ENCODE results near the gene PWWP2B.

PWWP2B gene

DNA sequence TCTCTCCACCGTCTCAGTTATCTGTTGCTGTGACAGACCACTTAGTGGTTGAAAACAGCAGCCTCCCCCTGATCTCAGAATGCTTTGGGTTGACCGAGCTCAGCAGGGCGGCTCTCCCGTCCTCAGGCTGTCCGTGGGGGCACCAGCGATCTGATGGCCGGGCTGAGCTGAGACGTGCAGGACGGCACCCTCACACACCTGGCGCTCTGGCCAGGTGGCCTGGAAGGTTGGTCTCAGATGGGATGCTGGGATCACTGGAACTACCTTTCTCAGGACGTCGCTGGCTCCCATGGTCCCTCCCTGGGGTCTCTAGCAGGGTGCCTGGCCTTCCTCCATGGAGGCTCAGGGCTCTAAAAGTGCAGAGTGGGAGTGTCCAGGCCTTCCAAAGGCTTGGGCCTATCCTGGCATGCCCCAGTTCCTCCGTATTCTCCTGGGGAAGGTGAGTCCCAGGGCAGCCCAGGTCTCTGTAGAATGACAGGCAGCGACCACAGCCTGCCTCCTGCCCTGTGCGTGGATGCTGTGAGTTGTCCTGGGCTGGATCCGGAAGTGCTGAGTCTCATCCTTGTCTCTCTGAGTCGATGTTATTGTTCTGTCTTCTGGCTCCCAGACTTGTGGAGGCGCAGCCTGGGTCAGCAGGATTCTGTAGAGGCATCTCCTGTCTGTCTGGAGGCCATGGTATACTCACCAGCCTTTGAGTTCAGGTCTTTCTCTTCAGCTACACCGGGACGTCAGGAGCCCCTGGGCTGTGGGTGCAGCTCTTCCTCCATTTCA lies 12.2 kb upstream of the PWWP2B start:
- TF ChIP-seq, protein P1, sequence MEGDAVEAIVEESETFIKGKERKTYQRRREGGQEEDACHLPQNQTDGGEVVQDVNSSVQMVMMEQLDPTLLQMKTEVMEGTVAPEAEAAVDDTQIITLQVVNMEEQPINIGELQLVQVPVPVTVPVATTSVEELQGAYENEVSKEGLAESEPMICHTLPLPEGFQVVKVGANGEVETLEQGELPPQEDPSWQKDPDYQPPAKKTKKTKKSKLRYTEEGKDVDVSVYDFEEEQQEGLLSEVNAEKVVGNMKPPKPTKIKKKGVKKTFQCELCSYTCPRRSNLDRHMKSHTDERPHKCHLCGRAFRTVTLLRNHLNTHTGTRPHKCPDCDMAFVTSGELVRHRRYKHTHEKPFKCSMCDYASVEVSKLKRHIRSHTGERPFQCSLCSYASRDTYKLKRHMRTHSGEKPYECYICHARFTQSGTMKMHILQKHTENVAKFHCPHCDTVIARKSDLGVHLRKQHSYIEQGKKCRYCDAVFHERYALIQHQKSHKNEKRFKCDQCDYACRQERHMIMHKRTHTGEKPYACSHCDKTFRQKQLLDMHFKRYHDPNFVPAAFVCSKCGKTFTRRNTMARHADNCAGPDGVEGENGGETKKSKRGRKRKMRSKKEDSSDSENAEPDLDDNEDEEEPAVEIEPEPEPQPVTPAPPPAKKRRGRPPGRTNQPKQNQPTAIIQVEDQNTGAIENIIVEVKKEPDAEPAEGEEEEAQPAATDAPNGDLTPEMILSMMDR (IDR thresholded peaks at IDR 0.05; ENCODE audit: low read depth, low read length, poor library complexity, severe bottlenecking), result no peak
- no peak for TF ChIP-seq EZH2phosphoT487 (IDR thresholded peaks at IDR 0.05; ENCODE audit: borderline replicate concordance, low read length)
- Histone ChIP-seq H4K20me1 (ENCODE audit: control insufficient read depth, insufficient read depth, low read depth, low read length) (no peaks in the 10 kb centered on the region), H3K27me3 (ENCODE audit: control insufficient read depth, low read length) (no peaks in the 10 kb centered on the region), H3K79me2 (ENCODE audit: control insufficient read depth, low read length) (no peaks in the 10 kb centered on the region), H3K4me1 (ENCODE audit: control insufficient read depth, low read length) (peaks cover 54% of the 10 kb centered on the region), H3K36me3 (ENCODE audit: control insufficient read depth, low read length) (no peaks in the 10 kb centered on the region), H3K9me2 (replicated peaks; ENCODE audit: control insufficient read depth, low read length) (no peaks in the 10 kb centered on the region), H3F3A (ENCODE audit: control insufficient read depth, insufficient read depth) (no peaks in the 10 kb centered on the region), H3K4me2 (ENCODE audit: low read length) (peak overlapping the region; percentile 60), H3K9me3 (ENCODE audit: control insufficient read depth, insufficient read depth, low read length) (no peaks in the 10 kb centered on the region), H3K27ac (ENCODE audit: low read depth, low read length) (peak overlapping the region; percentile 62), H3K4me3 (ENCODE audit: low read length) (peak overlapping the region; percentile 46)

DNA sequence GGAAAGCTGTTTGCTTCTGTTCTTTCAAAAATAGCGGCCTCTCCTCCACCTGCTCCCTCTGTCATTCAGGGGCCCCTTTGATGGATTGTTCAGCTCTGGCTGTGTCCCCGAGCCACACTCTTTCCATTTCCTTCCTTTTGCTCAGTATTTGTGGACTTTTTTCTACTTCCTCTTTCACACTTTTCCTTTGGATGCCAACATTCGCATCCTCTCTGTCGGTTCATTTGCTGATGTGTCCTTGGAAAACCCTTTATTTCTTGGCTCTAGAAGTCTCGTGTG lies 11.7 kb upstream of the PWWP2B start:
- Histone ChIP-seq H3K27me3 (ENCODE audit: control insufficient read depth, low read length) (no peaks in the 10 kb centered on the region), H3K4me2 (ENCODE audit: low read length) (peak overlapping the region; percentile 60), H3F3A (ENCODE audit: control insufficient read depth, insufficient read depth) (no peaks in the 10 kb centered on the region), H3K4me1 (ENCODE audit: control insufficient read depth, low read length) (peaks cover 54% of the 10 kb centered on the region), H3K4me3 (ENCODE audit: low read length) (peak overlapping the region; percentile 46), H3K9me2 (replicated peaks; ENCODE audit: control insufficient read depth, low read length) (no peaks in the 10 kb centered on the region), H3K79me2 (ENCODE audit: control insufficient read depth, low read length) (no peaks in the 10 kb centered on the region), H3K9me3 (ENCODE audit: control insufficient read depth, insufficient read depth, low read length) (no peaks in the 10 kb centered on the region), H3K36me3 (ENCODE audit: control insufficient read depth, low read length) (no peaks in the 10 kb centered on the region), H3K27ac (ENCODE audit: low read depth, low read length) (peak overlapping the region; percentile 62), H4K20me1 (ENCODE audit: control insufficient read depth, insufficient read depth, low read depth, low read length) (no peaks in the 10 kb centered on the region)
- TF ChIP-seq, protein P1 (IDR thresholded peaks at IDR 0.05; ENCODE audit: low read depth, low read length, poor library complexity, severe bottlenecking), result no peak
- no peak for TF ChIP-seq EZH2phosphoT487 (IDR thresholded peaks at IDR 0.05; ENCODE audit: borderline replicate concordance, low read length)

DNA sequence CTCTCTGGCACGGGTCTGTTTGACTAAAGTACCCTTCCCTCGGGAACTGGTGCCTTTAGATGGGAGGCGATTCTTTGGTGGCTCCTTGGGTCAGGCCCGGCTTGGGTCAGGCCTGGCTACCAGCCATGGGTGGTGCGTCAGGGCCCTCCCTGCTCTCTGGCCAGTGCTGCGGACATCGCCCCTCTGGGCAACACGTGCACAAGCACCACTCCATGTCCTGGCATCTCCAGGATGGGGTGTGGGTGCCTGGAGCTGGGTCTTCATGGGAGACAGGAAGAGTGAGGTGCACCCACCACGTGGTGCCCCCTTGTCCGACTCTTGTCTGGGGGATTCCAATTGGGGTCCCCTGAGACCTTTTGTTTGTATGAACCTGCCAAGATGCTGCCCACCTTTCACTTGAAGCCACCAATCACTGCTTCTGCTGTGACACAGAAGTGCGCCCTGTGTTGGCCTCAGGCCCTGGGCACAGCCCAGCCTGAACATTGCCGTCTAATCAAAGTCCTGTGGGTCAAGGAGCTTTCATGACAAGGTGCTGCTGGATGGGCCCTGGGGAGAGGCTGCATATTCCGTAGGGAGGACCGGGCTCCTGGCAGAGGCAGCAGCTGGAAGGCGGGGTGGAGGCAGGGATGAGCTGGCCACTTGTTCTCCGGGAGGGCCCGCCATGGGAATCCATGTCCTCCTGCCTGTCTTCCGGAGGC lies 11.1 kb upstream of the PWWP2B start:
- Histone ChIP-seq H3K9me3 (ENCODE audit: control insufficient read depth, insufficient read depth, low read length) (no peaks in the 10 kb centered on the region), H3K27ac (ENCODE audit: low read depth, low read length) (peak overlapping the region; percentile 62), H3K36me3 (ENCODE audit: control insufficient read depth, low read length) (no peaks in the 10 kb centered on the region), H3K79me2 (ENCODE audit: control insufficient read depth, low read length) (no peaks in the 10 kb centered on the region), H3K4me1 (ENCODE audit: control insufficient read depth, low read length) (peaks cover 54% of the 10 kb centered on the region), H3K27me3 (ENCODE audit: control insufficient read depth, low read length) (no peaks in the 10 kb centered on the region), H3K4me3 (ENCODE audit: low read length) (peak overlapping the region; percentile 46), H3K4me2 (ENCODE audit: low read length) (peak overlapping the region; percentile 60), H3F3A (ENCODE audit: control insufficient read depth, insufficient read depth) (no peaks in the 10 kb centered on the region), H4K20me1 (ENCODE audit: control insufficient read depth, insufficient read depth, low read depth, low read length) (no peaks in the 10 kb centered on the region), H3K9me2 (replicated peaks; ENCODE audit: control insufficient read depth, low read length) (no peaks in the 10 kb centered on the region)
- no peak for TF ChIP-seq EZH2phosphoT487 (IDR thresholded peaks at IDR 0.05; ENCODE audit: borderline replicate concordance, low read length)
- TF ChIP-seq, protein P1 (IDR thresholded peaks at IDR 0.05; ENCODE audit: low read depth, low read length, poor library complexity, severe bottlenecking), result no peak
